SK-N-MC (cell line): ENCODE data around the gene TRIM33.
"Not testable (repeated sequence)": the region's sequence is repeated elsewhere in the genome, so short reads cannot be mapped to it uniquely, and the experiment has no call there.

ENCODE experiments used
- DNase-seq: peaks from one replicate; pipeline ENCODE4 v3.0.0-alpha.2; 2011; ENCODE audit warnings: low read depth, low spot score
- H3K27ac ChIP-seq: fragments of 200-600 bp; sonication (generic); 2 replicates; pipeline ENCODE4 v1.5.1; 2016; ENCODE audit warnings: mixed run types
- H3K36me3 ChIP-seq: fragments of 200-600 bp; sonication (generic); 2 replicates; pipeline ENCODE4 v1.6.1; 2017; ENCODE audit warnings: antibody characterized with exemption, low read length, mixed read lengths; ENCODE audit not compliant: insufficient read depth
- H3K4me3 ChIP-seq: fragments of 200-600 bp; sonication (generic); 2 replicates; pipeline ENCODE4 v1.5.1; 2016
- H3K9ac ChIP-seq: fragments of 200-600 bp; sonication (generic); 2 replicates; pipeline ENCODE4 v1.8.0; 2017; ENCODE audit warnings: mixed run types, mixed read lengths; ENCODE audit not compliant: insufficient read length
- H3K9me3 ChIP-seq: fragments of 200-600 bp; sonication (generic); 2 replicates; pipeline ENCODE4 v1.6.1; 2017; ENCODE audit warnings: low read depth, mild to moderate bottlenecking, antibody characterized with exemption, low read length, moderate library complexity, mixed read lengths
- EZH2 ChIP-seq: fragments of 200-600 bp; sonication (generic); IDR thresholded peaks from one replicate; pipeline ENCODE4 v1.6.1; 2017; ENCODE audit warnings: antibody characterized with exemption
- FOXP2 ChIP-seq: optimal IDR thresholded peaks from 2 replicates; pipeline ENCODE3; 2011; ENCODE audit warnings: mild to moderate bottlenecking, moderate library complexity; ENCODE audit not compliant: insufficient read depth; ENCODE audit errors: extremely low read length, control extremely low read depth
- POLR2AphosphoS5 ChIP-seq: IDR thresholded peaks from 2 replicates; pipeline ENCODE4 v1.6.1; 2012; ENCODE audit warnings: mild to moderate bottlenecking, low read depth, low read length, borderline replicate concordance

The TRIM33 gene

DNA sequence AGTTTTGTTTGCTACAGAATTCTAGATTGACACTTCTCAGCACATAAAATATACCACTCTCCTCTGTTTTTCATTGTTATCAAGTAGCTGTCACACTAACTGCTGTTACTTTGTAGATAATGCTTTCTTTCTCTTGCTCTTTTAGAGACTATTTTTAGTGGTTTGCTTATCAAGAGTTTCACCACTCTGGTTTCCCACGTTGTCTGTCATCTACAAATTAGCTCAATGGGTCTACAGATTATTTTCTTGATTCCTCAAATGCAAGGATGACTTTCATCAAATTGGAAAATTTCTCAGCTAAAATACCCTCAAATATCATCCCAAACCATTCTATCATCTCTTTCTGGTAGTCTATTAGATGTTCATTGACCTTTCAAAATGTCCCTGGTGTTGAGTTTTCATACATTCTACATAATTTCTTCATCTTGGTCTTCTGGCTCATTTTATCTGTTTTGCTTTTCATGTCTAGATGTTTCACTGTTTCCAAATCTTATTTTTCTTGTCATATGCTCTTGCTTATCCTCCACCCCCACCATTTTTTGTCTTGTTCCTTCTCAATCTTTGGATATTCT, 122.5 kb downstream of the TRIM33 start:
- Histone ChIP-seq H3K9me3 (0 out of 2 replicates have a peak, but pooled peaks cover 3% of the 10 kb centered on the region), H3K4me3 (no peak overlapping the region), H3K27ac (no peak overlapping the region), H3K36me3 (peaks cover 40% of the 10 kb centered on the region), H3K9ac (no peak overlapping the region)
- TF ChIP-seq POLR2AphosphoS5 (no peak), FOXP2 (no peak), EZH2 (no peak)
- DNase-seq, result no peak

DNA sequence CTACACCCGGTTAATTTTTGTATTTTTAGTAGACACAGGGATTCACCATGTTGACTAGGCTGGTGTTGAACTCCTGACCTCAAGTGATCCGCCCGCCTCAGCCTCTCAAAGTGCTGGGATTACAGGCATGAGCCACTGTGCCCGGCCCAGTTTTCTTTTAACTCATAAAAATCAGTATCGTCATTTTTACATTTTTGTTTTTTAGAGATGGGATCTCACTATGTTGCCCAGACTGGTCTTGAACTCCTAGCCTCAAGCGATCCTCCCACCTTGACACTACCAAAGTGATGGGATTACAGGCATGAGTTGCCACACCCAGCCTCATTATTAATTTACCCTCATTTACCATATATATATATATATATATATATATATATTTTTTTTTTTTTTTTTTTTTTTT, 123.4 kb downstream of the TRIM33 start:
- not testable (repeated sequence) for H3K27ac ChIP-seq, H3K4me3 ChIP-seq, H3K9ac ChIP-seq, H3K9me3 ChIP-seq, DNase-seq
- peaks cover 31% of the 10 kb centered on the region for H3K36me3 ChIP-seq

DNA sequence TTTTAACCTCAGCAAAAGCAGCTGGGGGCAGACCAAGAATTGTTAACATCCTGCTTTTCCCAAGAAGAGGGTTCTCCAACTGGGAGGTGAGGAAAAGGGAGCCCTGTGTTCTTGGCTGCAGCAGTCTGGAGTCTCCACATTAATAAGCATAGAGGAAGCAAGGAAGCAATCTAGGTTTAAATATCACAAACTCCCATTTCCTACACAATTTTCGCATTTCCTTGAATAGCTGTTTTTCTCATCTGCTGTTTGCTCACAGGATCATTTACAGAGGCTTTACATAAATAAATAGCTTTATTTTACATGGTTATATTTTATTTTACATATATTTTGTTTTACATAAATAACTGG, 124.0 kb downstream of the TRIM33 start:
- no peak for DNase-seq
- Histone ChIP-seq H3K9me3 (0 out of 2 replicates have a peak, but pooled peaks cover 3% of the 10 kb centered on the region), H3K27ac (no peak overlapping the region), H3K4me3 (no peak overlapping the region), H3K36me3 (peaks cover 25% of the 10 kb centered on the region), H3K9ac (no peak overlapping the region)
- TF ChIP-seq POLR2AphosphoS5 (no peak), EZH2 (no peak), FOXP2 (no peak)

DNA sequence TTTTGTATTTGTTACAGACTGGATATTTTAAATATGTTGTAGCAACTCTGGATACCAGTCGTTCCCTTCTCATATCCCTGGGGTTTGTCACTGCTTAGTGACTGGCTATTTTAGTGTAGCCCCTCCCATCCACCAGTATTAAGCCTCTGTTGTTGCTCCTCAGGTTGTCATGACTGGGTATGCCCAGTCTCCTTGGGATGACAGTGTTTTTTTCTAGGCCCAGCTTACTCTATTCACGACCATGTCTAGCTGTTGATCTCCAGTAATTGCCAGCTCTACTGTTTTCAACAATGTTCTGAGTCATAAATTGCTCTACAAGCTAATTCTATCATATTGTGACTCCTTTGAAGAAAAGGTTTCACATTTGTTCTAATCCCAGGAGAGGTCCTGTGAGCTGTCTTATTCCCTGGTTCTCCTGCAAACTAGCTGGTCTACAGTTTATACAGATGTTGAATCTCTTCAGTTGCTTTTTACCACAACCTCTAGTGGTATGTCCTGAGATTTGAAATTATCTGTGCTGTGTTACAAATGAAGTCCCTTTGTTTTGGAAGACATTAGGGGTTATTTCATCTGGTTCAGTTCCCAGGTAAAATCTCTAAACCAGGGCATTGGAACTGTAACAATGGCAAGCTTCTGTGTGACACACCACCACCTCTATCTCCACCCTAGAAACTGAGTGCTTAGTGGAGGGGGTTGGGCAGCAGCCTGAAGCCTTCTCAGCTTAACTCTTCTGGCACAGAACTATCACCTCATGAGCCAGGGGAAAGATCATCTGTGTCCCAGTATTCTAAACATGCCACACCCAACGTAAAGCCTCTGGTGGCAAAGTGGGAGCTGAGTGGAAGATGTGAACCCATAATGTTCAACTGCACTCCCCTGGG, 124.6 kb downstream of the TRIM33 start:
- DNase-seq, result no peak
- Histone ChIP-seq H3K4me3 (no peak overlapping the region), H3K9ac (no peak overlapping the region), H3K36me3 (peaks cover 23% of the 10 kb centered on the region), H3K27ac (no peak overlapping the region), H3K9me3 (0 out of 2 replicates have a peak, but pooled peaks cover 3% of the 10 kb centered on the region)
- no peak for TF ChIP-seq FOXP2
- no peak for TF ChIP-seq POLR2AphosphoS5
- TF ChIP-seq EZH2, result no peak

DNA sequence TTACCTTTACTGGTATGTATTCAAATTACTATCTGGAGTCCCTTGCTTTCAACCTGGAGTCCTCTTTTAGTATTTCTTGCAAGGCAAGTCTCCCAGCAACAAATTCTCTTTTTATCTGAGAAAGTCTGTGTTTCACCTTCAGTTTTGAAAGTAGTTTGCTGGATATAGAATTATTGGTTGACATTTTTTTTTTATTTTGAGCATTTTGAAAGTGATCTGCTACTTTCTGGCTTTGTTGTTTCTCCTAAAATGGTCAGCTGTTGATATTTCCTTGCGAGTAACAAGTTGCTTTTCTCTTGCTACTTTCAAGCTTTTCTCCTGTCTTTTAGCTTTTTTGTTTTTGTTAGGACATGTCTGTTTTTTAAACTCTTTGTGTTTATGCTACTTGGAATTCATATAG, 126.1 kb downstream of the TRIM33 start:
- H3K27ac ChIP-seq, result no peak overlapping the region
- H3K9me3 ChIP-seq, result 0 out of 2 replicates have a peak, but pooled peaks cover 3% of the 10 kb centered on the region
- TF ChIP-seq FOXP2 (no peak), POLR2AphosphoS5 (no peak), EZH2 (no peak)
- peaks cover 14% of the 10 kb centered on the region for H3K36me3 ChIP-seq
- no peak overlapping the region for H3K4me3 ChIP-seq
- no peak overlapping the region for H3K9ac ChIP-seq
- no peak for DNase-seq

DNA sequence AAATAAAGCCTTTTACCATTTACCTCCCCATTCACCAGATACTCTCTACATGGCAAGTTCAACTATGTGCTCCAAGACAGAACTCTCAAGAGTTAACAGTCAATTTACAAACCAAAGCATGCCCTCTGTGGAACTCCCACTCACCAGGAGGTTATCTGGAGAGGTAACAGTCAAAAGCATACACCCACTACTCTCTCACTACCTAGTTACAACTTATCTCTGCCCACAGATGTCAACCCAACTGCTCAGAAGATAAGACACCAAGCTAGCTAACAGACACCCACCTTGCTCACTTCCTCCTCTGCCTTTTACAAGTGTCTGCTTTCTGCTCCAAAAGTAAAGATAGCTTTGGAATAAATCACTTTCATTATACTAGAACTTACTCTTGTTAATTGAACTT, 131.0 kb downstream of the TRIM33 start:
- no peak overlapping the region for H3K4me3 ChIP-seq
- no peak for DNase-seq
- no peak for TF ChIP-seq EZH2
- TF ChIP-seq FOXP2, result no peak
- no peak for TF ChIP-seq POLR2AphosphoS5
- H3K9ac ChIP-seq, result no peak overlapping the region
- no peak overlapping the region for H3K27ac ChIP-seq
- H3K36me3 ChIP-seq, result no peaks in the 10 kb centered on the region
- H3K9me3 ChIP-seq, result peaks cover 3% of the 10 kb centered on the region

DNA sequence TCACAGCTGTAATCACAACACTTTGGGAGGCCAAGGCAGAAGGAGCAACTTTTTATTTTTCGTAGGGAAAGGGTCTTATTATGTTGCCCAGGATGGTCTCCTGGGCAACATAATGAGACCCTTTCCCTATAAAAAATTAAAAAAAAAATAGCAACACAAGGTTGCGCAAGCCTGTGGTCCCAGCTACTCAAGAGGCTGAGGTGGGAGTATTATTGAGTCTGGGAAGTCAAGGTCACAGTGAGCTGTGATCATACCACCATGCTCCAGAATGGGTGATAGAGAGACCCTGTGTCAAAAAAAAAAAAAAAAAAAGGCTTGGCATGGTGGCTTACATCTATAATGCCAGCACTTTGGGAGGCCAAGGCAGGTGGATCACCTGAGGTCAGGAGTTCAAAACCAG, 131.6 kb downstream of the TRIM33 start:
- DNase-seq, result no peak
- H3K27ac ChIP-seq, result no peak overlapping the region
- no peak overlapping the region for H3K9ac ChIP-seq
- TF ChIP-seq POLR2AphosphoS5 (no peak), EZH2 (no peak), FOXP2 (no peak)
- no peak overlapping the region for H3K4me3 ChIP-seq
- peaks cover 3% of the 10 kb centered on the region for H3K9me3 ChIP-seq
- H3K36me3 ChIP-seq, result no peaks in the 10 kb centered on the region

DNA sequence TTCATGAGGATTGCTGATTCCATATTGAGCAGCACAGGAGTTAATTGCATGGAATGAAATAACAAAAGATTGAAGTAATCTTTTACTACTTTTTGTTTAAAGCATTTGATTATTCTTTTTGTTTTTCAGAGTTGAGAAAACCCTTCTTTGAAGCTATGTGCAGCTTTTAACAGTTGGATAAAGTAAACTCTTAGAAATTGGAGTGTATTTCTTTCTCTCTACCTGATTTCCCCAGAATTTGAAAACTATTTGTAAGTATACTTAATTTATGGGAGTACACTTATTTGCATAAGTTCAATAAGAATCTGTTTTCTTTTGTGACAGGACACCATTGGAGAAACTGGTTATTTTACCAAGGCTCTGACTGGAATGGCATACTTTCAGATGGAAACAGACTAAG, 133.6 kb downstream of the TRIM33 start:
- no peak overlapping the region for H3K9ac ChIP-seq
- H3K4me3 ChIP-seq, result no peak overlapping the region
- TF ChIP-seq FOXP2 (no peak), POLR2AphosphoS5 (no peak), EZH2 (no peak)
- H3K36me3 ChIP-seq, result no peaks in the 10 kb centered on the region
- peaks cover 10% of the 10 kb centered on the region for H3K9me3 ChIP-seq
- H3K27ac ChIP-seq, result no peak overlapping the region
- DNase-seq, result no peak
